Naive B cell (primary cell): ENCODE measurements around the gene HPSE2. TPM values are rescaled to one million over a fixed set of nuclear protein-coding genes. Genes with fewer than 3 reads are reported as not detected.
"Not testable (repeated sequence)": the region's sequence is repeated elsewhere in the genome, so short reads cannot be mapped to it uniquely, and the experiment has no call there.

Source experiments
- ATAC-seq, 2 donors: fragments of 150-1000 bp; cut with Tn5 transposase; 2 replicates each; pipeline ENCODE4 v1.10.0; 2021; ENCODE audit warnings: low read depth in 2 of 2, mild to moderate bottlenecking in 2 of 2, moderate library complexity in 2 of 2
- DNase-seq: peaks from one replicate; pipeline ENCODE4 v3.0.0; 2022
- H3K27ac Mint-ChIP-seq, 6 donors: one replicate each; pipeline ENCODE4 v1.8.0; 2020 to 2022; ENCODE audit warnings: mild to moderate bottlenecking in 6 of 6, mixed read lengths in 6 of 6, moderate library complexity in 5 of 6, inconsistent platforms in 2 of 6
- H3K27me3 Mint-ChIP-seq, 3 donors: one replicate each; pipeline ENCODE4 v1.8.0; 2021 to 2022; ENCODE audit warnings: mixed read lengths in 3 of 3, mild to moderate bottlenecking in 1 of 3
- H3K36me3 Mint-ChIP-seq, 2 donors: one replicate each; pipeline ENCODE4 v1.8.0; 2020 to 2022; ENCODE audit warnings: mixed read lengths in 2 of 2, inconsistent platforms in 1 of 2, mild to moderate bottlenecking in 1 of 2
- H3K4me1 Mint-ChIP-seq, 3 donors: one replicate each; pipeline ENCODE4 v1.8.0; 2020 to 2022; ENCODE audit warnings: mixed read lengths in 3 of 3, inconsistent platforms in 1 of 3, mild to moderate bottlenecking in 1 of 3, moderate library complexity in 1 of 3
- H3K4me3 Mint-ChIP-seq, 8 donors: one replicate each; pipeline ENCODE4 v1.8.0; 2020 to 2022; ENCODE audit warnings: mild to moderate bottlenecking in 8 of 8, mixed read lengths in 8 of 8, moderate library complexity in 8 of 8, inconsistent platforms in 2 of 8
- H3K9me3 Mint-ChIP-seq, 7 donors: one replicate each; pipeline ENCODE4 v1.8.0; 2020 to 2022; ENCODE audit warnings: mixed read lengths in 7 of 7, mild to moderate bottlenecking in 5 of 7, inconsistent platforms in 2 of 7, moderate library complexity in 1 of 7
- polyA plus RNA-seq, 6 donors: library from polyadenylated mRNA; unstranded; fragments of 300-500 nt; fragmentation: Illumina TruSeq; gene quantifications; one replicate each; pipeline ENCODE4 v1.2.3, GENCODE V29; 2021; ENCODE audit warnings: low read depth in 6 of 6

The HPSE2 gene
- polyA plus RNA-seq, 6 donors from 2014 or later: not detected

DNA sequence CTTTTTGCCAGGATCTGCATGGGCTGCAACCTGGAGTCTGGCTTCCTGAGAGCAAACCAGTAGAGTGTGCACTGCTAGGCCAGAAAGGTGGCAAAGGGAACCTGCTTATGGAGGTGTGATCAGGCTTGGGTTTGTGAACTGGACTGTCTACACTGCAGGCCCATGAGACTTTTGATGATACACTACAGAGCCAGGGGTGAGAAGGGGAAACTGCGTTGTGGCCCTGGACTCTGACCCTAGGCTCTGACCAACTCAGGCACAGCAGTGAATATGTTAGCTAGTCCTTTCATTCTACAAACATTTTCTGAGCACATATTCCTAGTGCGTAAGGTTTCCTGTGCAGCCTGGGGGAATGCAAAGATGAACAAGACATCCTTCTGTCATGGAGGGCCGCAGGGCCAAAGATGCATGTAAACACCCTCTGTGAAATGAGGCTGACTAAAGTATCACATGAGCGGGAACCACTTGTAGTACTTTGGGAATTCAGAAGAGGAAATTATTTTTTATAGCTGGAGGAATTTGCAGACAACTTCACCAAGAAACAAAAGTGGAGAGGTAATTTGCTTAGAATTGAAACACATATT is 725.1 kb downstream of the HPSE2 start:
- H3K9me3 Mint-ChIP-seq: peaks cover 0 to 3% (median 0%) of the 10 kb centered on the region in 7 donors
- H3K27ac Mint-ChIP-seq: no peak overlapping the region
- DNase-seq (no peak), ATAC-seq (no peak)
- H3K4me1 Mint-ChIP-seq: no peaks in the 10 kb centered on the region
- peaks cover 27 to 38% (median 32%) of the 10 kb centered on the region in 3 donors for H3K27me3 Mint-ChIP-seq
- no peak overlapping the region for H3K4me3 Mint-ChIP-seq
- no peaks in the 10 kb centered on the region for H3K36me3 Mint-ChIP-seq

DNA sequence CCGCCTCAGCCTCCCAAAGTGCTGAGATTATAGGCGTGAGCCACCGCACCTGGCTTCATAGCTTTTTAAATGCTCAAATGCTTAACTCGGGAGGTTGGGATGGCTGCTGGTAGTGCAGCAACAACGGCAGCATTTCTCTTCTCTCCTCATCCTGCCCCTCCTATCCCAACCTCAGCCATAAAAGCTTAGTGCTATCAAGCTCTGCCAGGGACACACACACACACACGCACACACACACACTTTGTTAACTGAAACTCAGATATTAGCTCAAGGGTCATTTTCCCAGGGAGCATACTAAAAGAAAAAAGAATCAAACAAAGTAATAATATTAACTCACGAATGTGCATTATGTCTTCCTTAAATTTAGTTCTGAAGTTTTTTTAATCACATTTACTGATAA is 725.9 kb downstream of the HPSE2 start:
- H3K27ac Mint-ChIP-seq: no peak overlapping the region
- no peak overlapping the region for H3K4me3 Mint-ChIP-seq
- DNase-seq: no peak
- peaks cover 0 to 3% (median 0%) of the 10 kb centered on the region in 7 donors for H3K9me3 Mint-ChIP-seq
- H3K4me1 Mint-ChIP-seq: no peaks in the 10 kb centered on the region
- peaks cover 27 to 37% (median 32%) of the 10 kb centered on the region in 3 donors for H3K27me3 Mint-ChIP-seq
- no peaks in the 10 kb centered on the region for H3K36me3 Mint-ChIP-seq
- ATAC-seq: no peak

DNA sequence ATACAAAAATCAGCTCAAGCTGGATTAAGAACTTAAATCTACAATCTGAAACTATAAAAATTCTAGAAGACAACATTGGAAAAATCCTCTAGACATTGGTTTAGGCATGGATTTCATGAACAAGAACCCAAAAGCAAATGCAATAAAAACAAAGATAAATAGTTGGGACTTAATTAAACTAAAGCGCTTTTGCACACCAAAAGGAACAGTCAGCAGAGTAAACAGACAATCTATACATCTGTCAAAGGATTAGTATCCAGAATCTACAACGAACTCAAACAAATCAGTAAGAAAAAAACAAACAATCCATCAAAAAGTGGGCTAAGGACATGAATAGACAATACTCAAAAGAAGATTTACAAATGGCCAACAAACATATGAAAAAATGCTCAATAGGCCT is 733.1 kb downstream of the HPSE2 start:
- not testable (repeated sequence) for H3K27ac Mint-ChIP-seq, H3K4me3 Mint-ChIP-seq, H3K36me3 Mint-ChIP-seq, ATAC-seq, H3K4me1 Mint-ChIP-seq, H3K9me3 Mint-ChIP-seq, DNase-seq
- peaks cover 17 to 56% (median 38%) of the 10 kb centered on the region in 3 donors for H3K27me3 Mint-ChIP-seq

DNA sequence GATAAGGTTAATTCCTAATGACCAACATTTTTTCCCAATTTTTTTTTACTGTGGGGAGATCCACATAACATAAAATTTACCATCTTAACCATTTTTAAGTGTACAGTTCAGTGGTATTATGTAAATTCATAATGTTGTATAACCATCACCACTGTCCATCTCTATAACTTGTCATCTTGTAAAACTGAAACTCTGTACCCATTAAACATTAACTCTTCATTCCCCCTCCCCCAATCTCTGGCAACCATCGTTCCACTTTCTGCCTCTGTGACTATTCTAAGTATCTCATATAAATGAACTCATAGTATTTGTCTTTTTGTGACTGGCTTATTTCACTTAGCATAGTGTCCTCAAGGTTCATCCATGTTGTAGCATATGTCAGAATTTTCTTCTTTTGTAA is 742.9 kb downstream of the HPSE2 start:
- Mint-ChIP-seq H3K9me3 (peaks cover 14 to 33% (median 25%) of the 10 kb centered on the region in 7 donors), H3K4me1 (no peaks in the 10 kb centered on the region), H3K36me3 (peaks cover 15 to 20% of the 10 kb centered on the region in 2 donors), H3K27me3 (peaks cover 5 to 21% (median 12%) of the 10 kb centered on the region in 3 donors), H3K27ac (no peak overlapping the region), H3K4me3 (no peak overlapping the region)
- DNase-seq: no peak
- no peak for ATAC-seq

DNA sequence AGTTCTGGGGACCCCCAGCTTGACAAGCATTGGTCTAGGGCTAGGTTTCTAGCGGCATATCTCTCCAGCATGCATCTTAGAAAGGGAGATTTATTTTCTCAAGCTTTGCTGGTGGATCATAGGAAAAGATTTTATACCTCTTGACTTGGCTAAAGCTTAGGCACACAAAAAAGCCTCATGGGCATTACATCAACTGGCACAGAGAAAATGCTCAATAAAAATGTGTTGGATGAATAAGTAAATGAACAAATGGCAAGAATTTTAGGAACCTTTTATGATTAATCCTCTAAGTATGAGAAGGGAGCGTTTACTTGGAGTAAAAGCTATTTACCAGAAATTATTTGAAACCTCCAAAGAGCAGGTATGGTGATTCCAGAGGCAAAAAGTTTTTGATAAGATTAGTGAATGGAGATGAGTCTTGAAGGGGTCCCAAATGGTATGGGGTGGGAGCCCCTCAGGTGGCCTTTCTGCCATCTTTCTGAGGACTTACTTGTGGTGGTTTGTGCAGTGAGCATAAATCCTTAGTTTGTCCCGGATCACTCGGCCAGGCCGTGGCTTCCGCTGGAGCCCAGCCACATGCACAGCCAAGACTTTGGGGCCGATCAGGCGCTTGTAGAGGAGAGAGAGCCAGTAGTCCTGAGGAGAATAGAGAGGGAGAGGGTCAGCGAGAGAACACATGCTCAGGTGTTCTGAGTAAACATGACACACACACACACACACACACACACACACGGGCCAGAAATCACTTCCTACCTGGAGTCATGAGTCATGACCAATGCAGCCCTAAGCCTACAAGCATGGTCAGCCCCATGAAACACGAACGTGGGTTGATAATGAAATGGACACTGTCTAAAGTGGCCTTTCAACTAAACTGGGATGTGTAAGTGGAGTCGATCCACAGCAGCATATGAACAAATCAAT is 745.8 kb downstream of the HPSE2 start:
- H3K4me3 Mint-ChIP-seq: no peak overlapping the region
- no peak for ATAC-seq
- DNase-seq: no peak
- H3K36me3 Mint-ChIP-seq: peaks cover 0 to 11% of the 10 kb centered on the region in 2 donors
- H3K27me3 Mint-ChIP-seq: peaks cover 10 to 24% (median 18%) of the 10 kb centered on the region in 3 donors
- no peak overlapping the region for H3K27ac Mint-ChIP-seq
- no peaks in the 10 kb centered on the region for H3K4me1 Mint-ChIP-seq
- peaks cover 4 to 12% (median 9%) of the 10 kb centered on the region in 7 donors for H3K9me3 Mint-ChIP-seq

DNA sequence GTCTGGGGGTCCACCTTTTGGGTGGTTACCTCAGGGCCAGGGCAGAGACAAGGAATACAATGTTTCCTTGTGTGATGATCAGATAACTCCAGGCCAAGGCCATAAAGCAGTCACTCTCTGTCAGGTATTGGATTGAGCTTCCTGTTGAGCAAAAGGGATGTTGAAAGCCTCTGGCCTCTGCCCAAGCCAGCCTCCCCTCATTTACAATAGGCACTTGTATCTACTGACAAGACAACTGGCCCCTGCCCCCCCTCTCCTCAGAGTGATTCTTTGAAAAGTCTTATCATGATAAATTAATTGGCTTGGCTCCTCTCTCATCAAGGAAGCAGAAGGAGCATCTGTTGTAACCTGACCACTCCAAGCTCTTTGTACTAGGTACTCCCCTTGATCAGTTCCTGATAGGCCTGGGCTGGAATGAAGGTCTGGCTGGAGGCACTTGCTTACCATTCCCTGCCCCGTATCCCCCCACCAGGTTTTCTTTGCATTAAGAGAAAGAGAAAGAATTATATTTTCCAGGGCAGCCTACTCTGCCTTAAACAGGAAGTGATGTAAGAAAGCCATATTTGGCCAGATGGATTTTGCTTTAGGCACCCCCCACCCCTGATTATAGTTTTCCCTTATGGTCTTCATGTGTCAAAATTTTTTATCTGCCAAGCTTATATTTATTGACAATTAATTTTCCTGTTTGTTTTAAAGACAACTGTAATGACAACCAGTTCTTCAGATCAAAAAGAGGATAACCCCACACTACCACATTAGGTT is 746.8 kb downstream of the HPSE2 start:
- H3K27ac Mint-ChIP-seq: no peak overlapping the region
- H3K4me3 Mint-ChIP-seq: peak overlapping the region in 1 of 8 donors; percentile 62
- no peak for DNase-seq
- peaks cover 6 to 7% of the 10 kb centered on the region in 2 donors for H3K36me3 Mint-ChIP-seq
- no peak for ATAC-seq
- peaks cover 0 to 10% (median 7%) of the 10 kb centered on the region in 7 donors for H3K9me3 Mint-ChIP-seq
- H3K4me1 Mint-ChIP-seq: no peaks in the 10 kb centered on the region
- peaks cover 10 to 32% (median 20%) of the 10 kb centered on the region in 3 donors for H3K27me3 Mint-ChIP-seq

DNA sequence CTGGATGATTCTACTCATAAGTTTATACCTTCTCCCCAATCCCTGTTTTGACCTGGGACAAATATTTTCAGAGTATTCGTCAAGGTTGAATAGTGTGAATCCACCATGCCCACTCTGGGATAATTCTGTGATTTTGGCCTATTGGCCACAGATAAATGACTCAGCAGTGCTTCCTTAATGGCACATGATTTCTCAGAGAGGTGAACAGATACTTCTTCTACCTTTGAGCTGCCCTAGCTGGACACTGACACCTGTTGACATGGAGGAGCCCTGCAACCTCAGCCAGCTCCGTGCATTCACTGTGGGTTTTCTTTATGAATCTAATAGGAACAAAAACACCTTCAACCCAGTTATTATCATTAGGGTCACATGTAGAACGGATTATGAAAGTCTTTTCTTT is 748.0 kb downstream of the HPSE2 start:
- Mint-ChIP-seq H3K27me3 (peaks cover 11 to 34% (median 20%) of the 10 kb centered on the region in 3 donors), H3K36me3 (peaks cover under 1 to 8% of the 10 kb centered on the region in 2 donors), H3K4me3 (no peak overlapping the region), H3K9me3 (peaks cover 0 to 10% (median 3%) of the 10 kb centered on the region in 7 donors), H3K4me1 (peaks cover 0 to under 1% (median 0%) of the 10 kb centered on the region in 3 donors), H3K27ac (no peak overlapping the region)
- DNase-seq: no peak
- ATAC-seq: no peak

DNA sequence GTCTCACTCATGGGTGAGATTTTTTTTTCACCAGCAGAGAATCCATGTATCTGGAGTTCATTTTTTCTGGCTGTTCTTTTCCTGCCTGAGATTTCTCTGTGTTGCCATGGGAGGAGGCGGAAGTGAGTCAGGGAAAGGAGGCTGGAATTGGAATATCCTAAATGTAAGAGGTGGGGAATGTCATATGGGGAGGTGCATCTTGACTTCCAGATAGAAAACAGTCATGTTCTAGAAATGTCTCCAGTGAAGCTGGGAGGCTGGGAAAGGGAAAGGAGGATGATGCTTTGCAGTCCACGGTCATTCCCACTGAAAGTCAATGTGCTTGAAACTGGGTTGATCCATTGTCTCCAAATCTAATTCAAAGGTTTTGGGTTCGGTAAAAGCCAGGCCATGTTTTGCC is 749.2 kb downstream of the HPSE2 start:
- Mint-ChIP-seq H3K4me1 (peaks cover 0 to 4% (median 0%) of the 10 kb centered on the region in 3 donors), H3K27ac (no peak overlapping the region), H3K9me3 (peaks cover 0 to 10% (median 3%) of the 10 kb centered on the region in 7 donors), H3K36me3 (peaks cover 0 to 8% of the 10 kb centered on the region in 2 donors), H3K27me3 (peaks cover 13 to 34% (median 20%) of the 10 kb centered on the region in 3 donors), H3K4me3 (no peak overlapping the region)
- no peak for ATAC-seq
- DNase-seq: no peak

DNA sequence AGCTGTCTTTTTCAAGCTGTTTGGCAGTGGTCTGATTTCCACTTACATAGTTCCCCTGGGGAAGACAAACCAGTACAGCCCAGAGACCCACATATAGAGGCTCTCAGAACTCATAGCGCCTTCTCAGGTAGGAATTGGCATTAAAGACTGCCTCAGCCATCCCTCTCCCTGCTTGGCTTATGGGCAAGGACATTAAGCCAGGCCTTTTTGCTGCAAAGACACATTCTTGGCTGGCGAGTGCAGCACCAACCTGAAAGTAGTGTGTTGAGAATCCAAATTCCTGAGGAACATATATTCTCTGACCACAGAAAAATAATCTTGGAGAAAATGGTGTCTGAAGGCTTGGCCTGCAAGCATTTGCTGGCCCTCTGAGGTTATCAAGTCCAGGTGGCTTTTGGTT is 749.7 kb downstream of the HPSE2 start:
- H3K27me3 Mint-ChIP-seq: peaks cover 17 to 34% (median 24%) of the 10 kb centered on the region in 3 donors
- no peak overlapping the region for H3K27ac Mint-ChIP-seq
- H3K4me1 Mint-ChIP-seq: peaks cover 0 to 4% (median 0%) of the 10 kb centered on the region in 3 donors
- peaks cover 0 to 10% (median 3%) of the 10 kb centered on the region in 7 donors for H3K9me3 Mint-ChIP-seq
- ATAC-seq (no peak), DNase-seq (no peak)
- H3K4me3 Mint-ChIP-seq: no peak overlapping the region
- peaks cover 0 to 8% of the 10 kb centered on the region in 2 donors for H3K36me3 Mint-ChIP-seq

DNA sequence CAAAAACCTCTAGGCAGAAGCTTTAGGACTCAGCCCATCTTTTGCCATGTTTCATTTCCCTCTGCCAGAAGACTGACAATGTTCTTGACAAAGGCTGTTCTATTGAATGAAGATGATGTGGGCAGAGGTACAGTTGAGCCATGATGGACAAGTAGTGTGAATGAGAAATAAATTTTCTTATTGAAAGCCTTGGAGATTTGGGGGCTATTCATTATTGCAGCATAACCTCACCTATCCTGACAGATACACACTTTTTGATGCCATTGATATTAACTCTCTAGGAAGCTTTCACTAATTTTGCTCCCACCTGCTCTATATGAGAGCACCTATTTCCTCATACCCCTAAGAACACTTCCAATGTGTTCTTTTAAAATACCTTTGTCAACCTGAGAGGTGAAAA is 752.0 kb downstream of the HPSE2 start:
- DNase-seq (no peak), ATAC-seq (no peak)
- Mint-ChIP-seq H3K36me3 (peaks cover 0 to 8% of the 10 kb centered on the region in 2 donors), H3K27ac (no peak overlapping the region), H3K4me3 (no peak overlapping the region), H3K9me3 (peaks cover 0 to 10% (median 2%) of the 10 kb centered on the region in 7 donors), H3K27me3 (peaks cover 18 to 30% (median 24%) of the 10 kb centered on the region in 3 donors), H3K4me1 (peaks cover 0 to 4% (median 0%) of the 10 kb centered on the region in 3 donors)

DNA sequence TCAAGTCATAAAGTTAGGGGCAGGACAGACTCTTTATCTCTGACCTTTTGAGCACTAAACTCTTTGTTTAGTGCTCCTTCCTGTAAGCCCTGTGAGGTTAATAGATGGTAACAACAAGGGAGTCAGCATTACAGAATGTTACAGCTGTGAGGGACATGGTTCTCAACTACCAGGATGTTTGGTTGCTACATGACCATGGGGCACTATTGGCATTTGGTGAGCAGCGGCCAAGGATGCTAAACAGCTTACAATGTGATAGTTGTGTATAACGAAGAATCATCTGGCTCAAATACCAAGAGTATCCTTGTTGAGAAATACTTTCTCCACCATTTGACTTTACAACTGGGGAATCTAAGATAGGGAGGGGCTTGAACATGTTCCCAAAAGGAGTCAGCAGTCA is 753.6 kb downstream of the HPSE2 start:
- Mint-ChIP-seq H3K27me3 (peaks cover 17 to 30% (median 24%) of the 10 kb centered on the region in 3 donors), H3K4me3 (no peak overlapping the region), H3K27ac (no peak overlapping the region), H3K4me1 (peaks cover 0 to 4% (median 0%) of the 10 kb centered on the region in 3 donors), H3K36me3 (peaks cover 0 to 8% of the 10 kb centered on the region in 2 donors), H3K9me3 (peaks cover 0 to 10% (median 2%) of the 10 kb centered on the region in 7 donors)
- ATAC-seq: no peak
- no peak for DNase-seq

DNA sequence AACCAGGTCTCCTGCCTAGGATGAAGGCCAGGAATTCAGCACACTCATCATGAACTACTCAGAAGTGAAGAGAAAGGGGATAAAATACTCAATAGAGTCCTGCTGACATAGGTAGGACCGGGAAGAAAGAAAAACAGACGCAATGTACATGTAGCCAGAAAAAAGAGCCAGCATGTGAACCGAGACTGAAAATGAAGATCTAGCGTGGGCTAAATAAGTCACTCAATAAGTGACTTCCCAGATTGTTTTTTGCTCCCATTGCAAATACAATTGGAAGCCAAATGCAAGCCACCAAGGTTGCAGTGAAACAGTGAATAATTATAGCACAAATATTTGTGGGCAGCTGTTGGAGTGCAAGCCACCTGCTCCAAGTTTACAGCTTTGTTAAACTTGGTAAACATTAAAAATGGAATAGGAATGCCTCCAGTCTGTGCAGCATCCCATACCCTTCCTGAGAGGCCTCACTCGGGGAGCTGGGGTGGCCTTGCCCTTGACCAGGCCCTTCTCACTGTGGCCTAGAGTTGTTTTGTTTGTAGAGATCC is 754.2 kb downstream of the HPSE2 start:
- ATAC-seq: no peak
- Mint-ChIP-seq H3K9me3 (peaks cover 0 to 10% (median 2%) of the 10 kb centered on the region in 7 donors), H3K36me3 (peaks cover 0 to 8% of the 10 kb centered on the region in 2 donors), H3K27ac (no peak overlapping the region), H3K4me1 (peaks cover 0 to 4% (median 0%) of the 10 kb centered on the region in 3 donors), H3K4me3 (no peak overlapping the region), H3K27me3 (peaks cover 13 to 28% (median 22%) of the 10 kb centered on the region in 3 donors)
- no peak for DNase-seq
